A549 treated with AZD9567 at 1 μM for 4 hours (cell line): ENCODE data around the gene ALDH3B1. TPM values are rescaled to one million over a fixed set of nuclear protein-coding genes. Genes with fewer than 3 reads are reported as not detected.

ENCODE experiments used
- total RNA-seq: library from RNA; stranded (reverse); fragments of 200-300 nt; extraction: Qiagen RNA extraction; gene quantifications from 5 replicates; pipeline ENCODE4 v1.2.3, GENCODE V29; 2022; ENCODE audit not compliant: insufficient read depth

ALDH3B1 gene, protein sequence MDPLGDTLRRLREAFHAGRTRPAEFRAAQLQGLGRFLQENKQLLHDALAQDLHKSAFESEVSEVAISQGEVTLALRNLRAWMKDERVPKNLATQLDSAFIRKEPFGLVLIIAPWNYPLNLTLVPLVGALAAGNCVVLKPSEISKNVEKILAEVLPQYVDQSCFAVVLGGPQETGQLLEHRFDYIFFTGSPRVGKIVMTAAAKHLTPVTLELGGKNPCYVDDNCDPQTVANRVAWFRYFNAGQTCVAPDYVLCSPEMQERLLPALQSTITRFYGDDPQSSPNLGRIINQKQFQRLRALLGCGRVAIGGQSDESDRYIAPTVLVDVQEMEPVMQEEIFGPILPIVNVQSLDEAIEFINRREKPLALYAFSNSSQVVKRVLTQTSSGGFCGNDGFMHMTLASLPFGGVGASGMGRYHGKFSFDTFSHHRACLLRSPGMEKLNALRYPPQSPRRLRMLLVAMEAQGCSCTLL
- 119 to 139 TPM (median 134 TPM) in 5 replicates for total RNA-seq

DNA sequence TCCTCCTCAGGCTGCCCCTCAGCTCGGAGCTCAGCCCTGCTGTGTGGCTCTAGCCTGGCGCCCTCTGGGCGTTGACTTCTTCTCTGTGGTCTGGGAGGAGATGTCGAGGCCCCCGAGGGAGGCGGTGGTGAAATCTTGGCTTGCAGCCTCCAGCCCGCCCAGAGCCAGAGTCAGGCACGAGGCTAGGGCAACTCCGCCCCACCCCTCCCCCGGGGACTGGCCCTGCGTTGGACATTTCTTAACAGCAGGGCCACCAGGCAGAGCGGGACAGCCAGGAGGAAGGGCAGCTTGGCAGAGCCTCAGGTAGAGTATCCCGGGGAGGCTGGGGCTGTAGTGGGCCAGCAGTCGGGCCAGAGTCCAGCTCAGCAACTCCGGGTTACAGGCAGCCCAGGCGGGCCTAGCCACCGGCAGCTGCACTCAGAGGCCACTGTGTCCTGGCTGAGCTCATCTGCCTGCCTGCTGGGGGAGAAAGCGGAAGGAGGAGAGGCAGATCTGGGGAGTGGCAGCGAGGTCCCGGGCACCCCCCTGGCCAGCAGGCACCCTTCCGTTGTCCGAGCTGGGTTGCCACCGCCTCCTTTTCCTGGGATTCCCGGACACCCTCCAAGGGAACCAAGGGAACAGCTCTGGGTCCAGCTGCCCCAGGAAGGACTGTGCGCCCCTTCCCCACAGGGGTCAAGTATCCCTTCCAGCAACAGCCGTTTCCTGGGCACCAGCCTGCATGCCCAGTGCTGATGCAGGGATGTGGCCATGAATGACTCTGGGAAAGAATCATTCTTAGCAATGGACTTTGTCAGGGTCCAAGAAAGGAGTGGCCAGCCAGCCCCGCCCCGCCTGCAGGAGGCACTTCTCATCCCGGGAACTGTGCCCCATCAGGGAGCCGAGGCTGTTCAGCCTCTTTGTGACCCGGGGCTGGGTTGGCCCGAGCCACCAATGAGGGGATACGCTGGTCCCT lies at the start of gene ALDH3B1:
Gene ALDH3B1 (plus strand): TSS at position 238 of the 952 bp plus-strand sequence. CDS start 4,971 bp downstream, outside the sequence.

DNA sequence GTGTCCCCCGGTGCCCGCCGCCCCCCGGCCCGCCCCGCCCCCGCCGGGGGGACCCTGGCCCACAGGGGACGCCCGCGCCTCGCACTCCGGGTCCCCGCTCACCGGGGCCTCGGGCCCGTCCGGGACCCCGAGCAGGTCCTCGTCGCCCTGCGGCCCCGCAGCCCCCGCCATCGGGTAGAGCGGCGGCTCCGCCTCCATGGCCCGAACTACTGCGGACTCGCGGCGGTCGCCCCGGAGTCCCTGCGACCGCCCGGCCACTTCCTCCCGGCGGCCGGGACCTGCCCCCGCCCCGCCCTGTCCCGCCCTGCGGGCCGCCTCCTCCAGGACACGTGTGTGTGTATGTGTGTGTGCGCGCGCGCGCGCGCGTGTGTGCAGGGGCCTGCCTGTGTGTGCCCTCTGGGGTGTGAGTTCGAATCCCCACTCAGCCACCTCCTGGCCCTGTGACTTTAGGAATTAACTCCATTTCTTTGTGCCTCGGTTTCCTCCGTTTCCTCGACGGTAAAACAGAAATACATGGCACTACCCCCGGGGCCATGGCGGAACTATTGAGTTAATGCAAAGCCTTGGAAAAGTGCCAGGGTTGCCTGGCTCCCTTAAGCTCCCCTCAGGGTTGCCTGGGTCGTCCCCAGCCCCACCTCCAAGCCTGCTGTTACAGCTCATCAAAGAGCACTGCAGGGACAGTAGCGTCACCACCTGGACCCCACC lies 6.1 kb upstream of the ALDH3B1 start, which contains the start of gene UNC93B1:
Gene UNC93B1 (minus strand): TSS at position 252 of the 705 bp plus-strand sequence. CDS start 54 bp downstream, at position 198.

DNA sequence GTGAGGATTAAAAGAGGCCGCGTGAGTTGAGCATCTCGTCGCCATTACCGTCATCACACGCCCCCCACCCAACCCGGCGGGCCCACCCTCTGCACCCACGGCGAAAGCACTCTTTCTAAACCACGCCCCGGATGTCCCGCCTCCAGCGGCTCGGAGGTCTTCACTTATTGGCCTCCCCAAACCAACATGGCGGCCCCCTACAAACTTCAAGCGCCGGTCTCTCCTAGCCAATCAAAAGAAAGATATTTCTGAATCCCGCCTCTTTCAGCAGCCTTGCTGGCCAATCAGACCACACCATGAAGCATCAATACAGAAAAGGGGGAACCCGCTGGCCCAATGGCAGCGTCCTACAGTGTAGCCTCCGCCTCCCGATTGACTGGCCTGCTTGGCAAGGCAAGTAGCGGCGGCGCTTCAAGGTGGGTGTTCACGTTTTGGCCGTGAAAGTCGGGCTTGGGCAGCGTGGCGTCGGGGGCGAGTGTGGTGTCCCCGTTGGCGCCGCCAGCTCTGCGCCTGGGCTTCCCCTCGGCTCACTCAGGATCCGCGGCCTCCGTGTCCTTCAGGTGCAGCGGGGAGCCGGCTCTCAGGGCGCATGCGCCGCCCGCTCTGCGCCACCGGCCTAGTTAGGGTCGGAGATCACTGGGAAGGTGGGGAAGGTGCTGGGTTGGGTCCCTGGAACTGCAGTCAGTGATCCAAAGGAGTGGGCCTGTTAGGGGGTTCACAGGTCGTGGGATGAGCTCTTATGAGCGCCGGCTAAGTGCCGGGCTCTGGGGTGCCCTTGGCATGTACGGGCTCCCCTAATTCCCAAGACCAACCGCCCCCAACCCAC lies 20.4 kb downstream of the ALDH3B1 start, which contains the start of gene NDUFS8:
Gene NDUFS8 (plus strand): TSS at position 364 of the 826 bp plus-strand sequence. CDS start 1,471 bp downstream, outside the sequence.

DNA sequence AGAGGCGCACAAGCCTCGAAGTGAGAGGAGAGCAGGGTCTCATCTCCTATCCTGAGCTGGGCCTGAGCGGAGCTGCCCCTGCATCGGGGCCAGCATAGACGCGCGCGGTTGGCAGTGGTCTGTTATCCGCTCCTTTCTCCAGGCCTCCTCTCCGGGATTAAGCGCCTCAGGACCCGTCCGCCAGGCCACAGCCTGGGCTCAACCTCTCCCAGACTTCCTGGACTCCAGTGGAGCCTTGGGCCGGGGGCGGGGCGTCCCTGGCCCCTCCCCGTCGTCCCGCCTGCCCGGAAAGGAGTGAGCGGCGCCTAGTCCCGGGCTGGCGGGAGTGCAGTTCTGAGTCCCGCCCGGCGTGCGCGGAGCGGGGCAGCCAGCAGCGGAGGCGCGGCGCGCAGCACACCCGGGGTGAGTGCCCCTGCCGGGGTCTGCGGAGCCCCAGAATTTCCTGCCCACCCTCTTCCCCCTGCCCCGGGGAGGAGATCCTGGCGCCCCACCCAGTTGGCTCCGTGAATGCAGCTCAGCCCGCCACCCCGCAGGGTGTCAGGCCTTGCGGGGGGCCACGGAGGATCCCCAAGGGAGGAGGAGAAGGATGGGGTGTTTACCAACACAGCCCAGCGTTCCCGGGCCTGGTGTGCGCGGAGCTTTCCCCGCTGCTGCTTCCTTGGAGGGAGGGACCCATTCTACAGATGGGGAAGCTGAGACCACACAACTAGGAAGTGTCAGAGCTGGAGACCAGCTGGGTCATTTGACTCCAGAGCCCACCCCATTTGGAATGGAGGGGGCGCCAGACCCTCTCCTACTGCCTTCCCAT lies 28.8 kb downstream of the ALDH3B1 start, which contains the start of gene TCIRG1:
Gene TCIRG1 (plus strand): TSS at position 308 of the 808 bp plus-strand sequence. CDS start 2,247 bp downstream, outside the sequence.

Other genes starting within 250 kb of the ALDH3B1 start
- gene UNC93B1, start 6.2 kb upstream of the ALDH3B1 start, total RNA-seq, result 51.5 to 93.1 TPM (median 87.2 TPM) in 5 replicates
- 288 to 380 TPM (median 355 TPM) in 5 replicates for gene NDUFS8, start 20.4 kb downstream of the ALDH3B1 start, total RNA-seq
- 38.3 to 170 TPM (median 151 TPM) in 5 replicates for gene TCIRG1, start 28.7 kb downstream of the ALDH3B1 start, total RNA-seq
- gene CHKA, start 111.1 kb downstream of the ALDH3B1 start, total RNA-seq, result 31.2 to 38.9 TPM (median 36.6 TPM) in 5 replicates
- 17.6 to 33.3 TPM (median 20.5 TPM) in 5 replicates for gene KMT5B, start 203.0 kb downstream of the ALDH3B1 start, total RNA-seq